Measurements from ENCODE around the gene TUBA3D.
"Not testable (repeated sequence)": the region's sequence is repeated elsewhere in the genome, so short reads cannot be mapped to it uniquely, and the experiment has no call there.

Gene TUBA3D

GRCh38 chr2:131488306-131489205 is 12.6 kb downstream of the TUBA3D start:
- no peak overlapping the region for H3K27ac ChIP-seq
- H3K4me3 ChIP-seq, result no peak overlapping the region
- no peaks in the 10 kb centered on the region for H3K9me3 ChIP-seq (ENCODE audit: low read depth, low read length)
- no peak for DNase-seq (ENCODE audit: low read depth, low spot score)
- H3K36me3 ChIP-seq (ENCODE audit: insufficient read depth, low read length), result peaks cover 9% of the 10 kb centered on the region; the same call in 1 of the 2 replicates
- TF ChIP-seq POLR2AphosphoS5 (IDR thresholded peaks at IDR 0.05; ENCODE audit: borderline replicate concordance, low read depth, low read length) (no peak), FOXP2 (optimal IDR thresholded peaks at IDR 0.05; ENCODE audit: control extremely low read depth, extremely low read length, insufficient read depth) (no peak), EZH2 (IDR thresholded peaks at IDR 0.05) (no peak)
- H3K9ac ChIP-seq (ENCODE audit: insufficient read length), result no peak overlapping the region

- not testable (repeated sequence) for H3K9me3 ChIP-seq (ENCODE audit: low read depth, low read length); H3K27ac ChIP-seq; H3K36me3 ChIP-seq (ENCODE audit: insufficient read depth, low read length); DNase-seq (ENCODE audit: low read depth, low spot score)
- Histone ChIP-seq H3K9ac (ENCODE audit: insufficient read length) (peak overlapping the region; percentile 76), H3K4me3 (peak overlapping the region; percentile 82)
Observed at GRCh38 chr2:131490616-131491468, 14.9 kb downstream of the TUBA3D start.

GRCh38 chr2:131491469-131491836 is 15.5 kb downstream of the TUBA3D start:
- peak overlapping the region; percentile 76 for H3K9ac ChIP-seq (ENCODE audit: insufficient read length)
- not testable (repeated sequence) for DNase-seq (ENCODE audit: low read depth, low spot score); H3K9me3 ChIP-seq (ENCODE audit: low read depth, low read length); H3K27ac ChIP-seq; H3K36me3 ChIP-seq (ENCODE audit: insufficient read depth, low read length)
- peak overlapping the region; percentile 82 for H3K4me3 ChIP-seq

- Histone ChIP-seq H3K4me3 (peak within 1 kb of the TSS; percentile 87), H3K27ac (peak within 1 kb of the TSS; percentile 69; the same call in 1 of the 2 replicates), H3K9ac (ENCODE audit: insufficient read length) (peak within 1 kb of the TSS; percentile 86)
- not testable (repeated sequence) for DNase-seq (ENCODE audit: low read depth, low spot score); H3K9me3 ChIP-seq (ENCODE audit: low read depth, low read length); H3K36me3 ChIP-seq (ENCODE audit: insufficient read depth, low read length)
Observed at GRCh38 chr2:131492015-131492417, 16.1 kb downstream of the TUBA3D start, which contains the start of gene MZT2A. Gene MZT2A (minus strand): TSS chr2:131492397. CDS start chr2:131492376, 21 bp downstream.

- no peaks in the 10 kb centered on the region for H3K9me3 ChIP-seq (ENCODE audit: low read depth, low read length)
- peaks cover 9% of the 10 kb centered on the region; the same call in 1 of the 2 replicates for H3K36me3 ChIP-seq (ENCODE audit: insufficient read depth, low read length)
- peak overlapping the region; percentile 87 for H3K4me3 ChIP-seq
- peak; percentile 77 for DNase-seq (ENCODE audit: low read depth, low spot score)
- peak overlapping the region; percentile 69; the same call in 1 of the 2 replicates for H3K27ac ChIP-seq
- H3K9ac ChIP-seq (ENCODE audit: insufficient read length), result peak overlapping the region; percentile 86
- TF ChIP-seq EZH2 (IDR thresholded peaks at IDR 0.05) (no peak), POLR2AphosphoS5 (IDR thresholded peaks at IDR 0.05; ENCODE audit: borderline replicate concordance, low read depth, low read length) (peak; percentile 78)
Observed at GRCh38 chr2:131492418-131493198, 16.7 kb downstream of the TUBA3D start.

GRCh38 chr2:131493199-131493968 is 17.5 kb downstream of the TUBA3D start:
- Histone ChIP-seq H3K36me3 (ENCODE audit: insufficient read depth, low read length) (peaks cover 11% of the 10 kb centered on the region; the same call in 1 of the 2 replicates), H3K9ac (ENCODE audit: insufficient read length) (peak overlapping the region; percentile 86), H3K27ac (peak overlapping the region; percentile 53; the same call in 1 of the 2 replicates), H3K9me3 (ENCODE audit: low read depth, low read length) (no peaks in the 10 kb centered on the region), H3K4me3 (peak overlapping the region; percentile 87)
- TF ChIP-seq FOXP2 (optimal IDR thresholded peaks at IDR 0.05; ENCODE audit: control extremely low read depth, extremely low read length, insufficient read depth), result no peak
- TF ChIP-seq POLR2AphosphoS5 (IDR thresholded peaks at IDR 0.05; ENCODE audit: borderline replicate concordance, low read depth, low read length), result no peak
- no peak for TF ChIP-seq EZH2 (IDR thresholded peaks at IDR 0.05)
- DNase-seq (ENCODE audit: low read depth, low spot score), result no peak

- H3K9me3 ChIP-seq (ENCODE audit: low read depth, low read length); H3K27ac ChIP-seq; H3K9ac ChIP-seq (ENCODE audit: insufficient read length); DNase-seq (ENCODE audit: low read depth, low spot score); H3K4me3 ChIP-seq: not testable (repeated sequence)
- peaks cover 19% of the 10 kb centered on the region; the same call in 1 of the 2 replicates for H3K36me3 ChIP-seq (ENCODE audit: insufficient read depth, low read length)
Observed at GRCh38 chr2:131495506-131495905, 19.6 kb downstream of the TUBA3D start.

GRCh38 chr2:131498321-131498973 is 22.5 kb downstream of the TUBA3D start:
- peaks cover 35% of the 10 kb centered on the region; the same call in 1 of the 2 replicates for H3K36me3 ChIP-seq (ENCODE audit: insufficient read depth, low read length)
- not testable (repeated sequence) for DNase-seq (ENCODE audit: low read depth, low spot score); H3K9ac ChIP-seq (ENCODE audit: insufficient read length); H3K27ac ChIP-seq; H3K9me3 ChIP-seq (ENCODE audit: low read depth, low read length); H3K4me3 ChIP-seq

GRCh38 chr2:131503587-131503986 is 27.7 kb downstream of the TUBA3D start:
- DNase-seq (ENCODE audit: low read depth, low spot score); H3K9me3 ChIP-seq (ENCODE audit: low read depth, low read length); H3K9ac ChIP-seq (ENCODE audit: insufficient read length); H3K4me3 ChIP-seq; H3K27ac ChIP-seq: not testable (repeated sequence)
- peaks cover 70% of the 10 kb centered on the region; the same call in 1 of the 2 replicates for H3K36me3 ChIP-seq (ENCODE audit: insufficient read depth, low read length)

GRCh38 chr2:131504082-131504750 is 28.3 kb downstream of the TUBA3D start:
- not testable (repeated sequence) for DNase-seq (ENCODE audit: low read depth, low spot score); H3K4me3 ChIP-seq; H3K27ac ChIP-seq; H3K9ac ChIP-seq (ENCODE audit: insufficient read length); H3K9me3 ChIP-seq (ENCODE audit: low read depth, low read length)
- H3K36me3 ChIP-seq (ENCODE audit: insufficient read depth, low read length), result peaks cover 68% of the 10 kb centered on the region; the same call in 1 of the 2 replicates

Data from SK-N-MC (cell line).